GM19468 (cell line): ENCODE measurements around the gene ZNF69.
"Not testable (repeated sequence)": the region's sequence is repeated elsewhere in the genome, so short reads cannot be mapped to it uniquely, and the experiment has no call there.

Source experiments
- ATAC-seq: cut with Tn5 transposase; IDR thresholded peaks from one replicate; pipeline ENCODE4 v1.9.1; 2021; ENCODE audit warnings: mild to moderate bottlenecking, moderate library complexity, moderate number of reproducible peaks; ENCODE audit not compliant: unreplicated experiment; ENCODE audit errors: extremely low read depth

ZNF69 gene

GRCh38 chr19:11887611-11888531 is at the start of gene ZNF69:
Gene ZNF69, plus strand, starts transcription at chr19:11887782. Its CDS starts 142 bp downstream, at chr19:11887924.
- no peak for ATAC-seq

- no peak for ATAC-seq
Measured at GRCh38 chr19:11843722-11844121, 43.9 kb upstream of the ZNF69 start.

GRCh38 chr19:11847615-11848014 is 40.0 kb upstream of the ZNF69 start:
- ATAC-seq: not testable (repeated sequence)

GRCh38 chr19:11848200-11848593 is 39.4 kb upstream of the ZNF69 start:
- no peak for ATAC-seq

DNA sequence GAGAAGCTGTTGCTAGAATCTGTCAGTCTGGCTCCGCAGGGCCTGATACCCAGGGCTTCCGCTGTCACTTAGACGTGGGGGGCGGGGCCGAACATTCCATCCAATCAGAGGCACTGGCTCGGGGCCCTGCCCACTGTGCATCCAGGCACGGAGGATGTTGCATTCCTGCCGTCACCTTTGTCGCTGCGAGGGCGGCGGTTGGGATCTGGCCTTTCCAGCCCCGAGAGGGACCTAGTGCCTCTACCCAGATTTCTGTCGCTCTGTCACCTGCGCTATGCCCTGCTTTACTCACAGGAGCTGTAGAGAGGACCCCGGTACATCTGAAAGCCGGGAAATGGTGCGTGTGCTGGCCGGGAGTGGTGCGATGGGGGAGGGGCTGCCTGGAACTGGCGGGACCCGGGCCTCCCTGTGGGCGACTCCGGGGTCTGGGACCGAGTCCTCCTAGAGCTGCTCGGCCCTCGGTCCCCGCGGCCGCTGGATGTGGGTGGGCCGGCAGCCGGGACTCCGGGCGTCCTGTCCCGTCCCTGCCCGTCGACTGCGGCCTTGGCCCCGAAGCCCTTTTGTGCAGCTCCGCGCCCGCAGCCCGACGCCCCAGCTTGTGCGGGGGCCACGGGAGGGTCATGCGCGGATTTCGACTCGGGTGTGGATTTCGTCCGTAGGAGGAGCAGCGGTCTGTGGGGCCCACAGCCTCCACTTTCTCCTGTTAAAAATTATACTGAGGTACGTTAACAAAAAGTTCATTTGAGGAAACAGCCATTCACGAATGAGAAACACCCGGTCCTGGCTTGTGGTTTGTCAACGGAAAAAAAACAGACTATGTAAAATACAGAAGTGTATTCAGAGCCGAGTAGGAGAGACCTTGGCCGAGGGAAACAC is 38.8 kb upstream of the ZNF69 start, which contains the start of gene ZNF439:
Gene ZNF439, plus strand, starts transcription at position 133 of the 876 bp plus-strand sequence. Its CDS starts 142 bp downstream, at position 275.
- ATAC-seq: no peak

GRCh38 chr19:11850289-11850688 is 37.3 kb upstream of the ZNF69 start:
- not testable (repeated sequence) for ATAC-seq

DNA sequence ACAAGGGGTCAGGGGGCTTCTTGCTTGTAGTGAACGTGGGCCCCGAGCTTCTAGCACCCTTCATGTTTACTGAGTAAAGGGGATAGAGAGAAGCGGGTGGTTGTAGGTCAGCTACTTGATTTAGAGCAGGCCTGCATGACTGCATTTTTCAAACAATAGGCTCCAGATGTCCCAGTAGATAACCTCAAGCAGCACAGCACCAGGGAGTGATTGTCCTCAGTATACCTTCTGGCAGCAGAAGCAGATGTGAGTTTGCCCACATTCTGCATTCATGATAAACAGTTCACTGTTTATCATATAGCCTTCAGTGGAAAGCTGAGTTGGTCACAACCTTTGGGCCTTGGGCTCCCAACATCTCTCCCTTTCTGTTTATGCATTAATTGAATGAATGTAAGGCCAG is 34.2 kb upstream of the ZNF69 start:
- ATAC-seq: no peak

DNA sequence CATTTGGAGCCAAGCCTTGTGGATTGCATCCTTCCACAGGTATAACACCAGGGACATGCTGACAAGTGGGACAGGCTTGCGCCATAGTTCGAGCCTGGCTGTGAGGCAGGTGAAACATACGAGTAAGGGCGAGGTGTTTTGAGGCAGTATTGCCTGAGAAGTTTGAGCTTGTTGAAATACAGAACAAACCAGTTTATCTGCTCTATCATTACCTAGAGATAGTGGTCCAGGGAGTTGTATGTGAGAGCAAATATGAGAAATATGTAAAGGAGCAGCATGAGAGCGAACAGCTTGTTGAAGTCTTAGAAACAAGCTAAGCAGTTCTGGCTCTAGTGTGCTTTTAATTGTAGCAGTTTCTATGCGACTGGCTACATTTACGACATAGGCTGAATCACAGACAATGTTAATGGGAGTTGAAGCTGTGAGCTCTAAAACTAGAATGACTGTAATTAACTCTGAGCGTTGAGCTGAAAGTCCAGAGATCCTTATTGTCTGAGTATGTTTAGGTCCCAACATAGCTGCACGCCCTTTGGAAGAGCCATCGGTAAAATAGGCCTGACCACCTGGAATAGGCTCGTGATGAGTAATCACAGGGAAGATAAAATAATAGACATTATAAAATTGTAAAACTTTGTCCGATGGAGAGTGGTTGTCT is 30.9 kb upstream of the ZNF69 start:
- ATAC-seq: no peak

- ATAC-seq: no peak
Measured at GRCh38 chr19:11860721-11861120, 26.9 kb upstream of the ZNF69 start.

GRCh38 chr19:11861301-11861700 is 26.3 kb upstream of the ZNF69 start:
- ATAC-seq: no peak

DNA sequence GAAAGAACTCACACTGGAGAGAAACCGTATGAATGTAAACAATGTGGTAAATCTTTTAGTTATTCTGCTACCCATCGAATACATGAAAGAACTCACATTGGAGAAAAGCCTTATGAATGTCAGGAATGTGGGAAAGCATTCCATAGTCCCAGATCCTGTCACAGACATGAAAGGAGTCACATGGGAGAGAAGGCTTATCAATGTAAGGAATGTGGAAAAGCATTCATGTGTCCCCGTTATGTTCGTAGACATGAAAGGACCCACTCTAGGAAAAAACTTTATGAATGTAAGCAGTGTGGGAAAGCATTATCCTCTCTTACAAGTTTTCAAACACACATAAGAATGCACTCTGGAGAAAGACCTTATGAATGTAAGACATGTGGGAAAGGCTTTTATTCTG is 19.8 kb upstream of the ZNF69 start:
- ATAC-seq: not testable (repeated sequence)

- ATAC-seq: no peak
Measured at GRCh38 chr19:11868188-11868587, 19.4 kb upstream of the ZNF69 start.

DNA sequence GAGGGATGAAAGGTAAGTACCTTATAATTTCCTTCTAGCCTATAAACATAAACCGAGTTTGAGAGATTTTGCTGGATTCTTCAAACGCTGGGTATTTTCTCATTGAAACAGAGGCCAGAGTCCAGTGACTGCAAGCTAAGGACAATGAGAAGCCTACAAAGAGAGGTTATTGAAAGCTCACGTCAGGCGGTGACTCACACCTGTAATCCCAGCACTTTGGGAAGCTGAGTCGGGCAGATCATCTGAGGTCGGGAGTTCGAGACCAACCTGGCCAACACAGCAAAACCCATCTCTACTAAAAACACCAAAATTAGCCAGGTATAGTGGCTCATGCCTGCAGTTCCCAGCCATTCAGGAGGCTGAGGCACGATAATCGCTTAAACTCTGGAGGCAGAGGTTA is 15.0 kb upstream of the ZNF69 start:
- no peak for ATAC-seq

GRCh38 chr19:11873762-11874161 is 13.8 kb upstream of the ZNF69 start:
- no peak for ATAC-seq

DNA sequence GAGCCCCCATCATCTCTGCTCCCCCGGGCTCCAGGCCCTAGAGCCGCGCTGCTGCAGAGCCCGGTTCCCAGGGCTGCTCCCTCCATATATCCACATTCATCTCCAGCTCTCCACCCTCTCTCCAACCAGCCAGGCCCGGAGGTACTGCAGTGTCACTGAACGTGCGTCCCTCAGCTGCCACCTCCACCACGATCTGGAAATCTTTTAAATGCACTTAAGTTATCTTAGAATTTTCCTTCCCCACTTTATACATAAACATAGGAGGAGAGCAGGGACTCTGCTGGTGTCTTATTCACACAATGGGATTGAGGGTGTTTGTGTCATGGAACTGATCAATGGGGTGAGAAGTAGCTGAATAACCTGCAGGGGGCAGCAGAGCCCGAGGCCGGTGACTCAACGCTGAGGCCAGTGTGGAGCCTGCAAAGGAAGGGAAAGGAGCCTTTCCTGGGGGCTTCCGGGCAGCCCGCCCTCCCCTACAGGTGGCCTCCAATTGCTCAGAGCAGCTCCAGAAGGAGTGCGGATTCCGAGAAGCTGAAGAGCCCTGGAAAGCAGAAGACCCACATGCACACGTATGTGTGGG is 7.8 kb upstream of the ZNF69 start:
- not testable (repeated sequence) for ATAC-seq

DNA sequence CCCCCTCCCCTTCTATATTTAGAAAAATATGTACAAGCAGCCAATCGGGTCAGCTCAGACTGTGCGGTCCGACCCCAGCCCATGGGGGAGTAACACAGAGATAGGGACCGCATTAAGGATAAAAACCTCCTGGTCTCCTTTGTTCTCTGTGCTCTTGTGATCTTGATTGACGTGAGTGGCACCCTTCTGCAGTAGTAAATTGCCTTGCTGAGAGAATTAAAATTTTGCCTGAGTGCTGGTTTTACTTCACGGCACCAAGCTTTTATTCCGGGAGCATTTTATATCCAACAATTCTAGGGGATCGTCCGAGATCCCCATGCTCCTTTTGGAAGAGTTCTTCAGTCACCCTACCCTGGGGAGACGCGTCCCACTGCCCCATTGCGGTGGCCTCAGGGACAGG is 7.0 kb upstream of the ZNF69 start:
- ATAC-seq: no peak

DNA sequence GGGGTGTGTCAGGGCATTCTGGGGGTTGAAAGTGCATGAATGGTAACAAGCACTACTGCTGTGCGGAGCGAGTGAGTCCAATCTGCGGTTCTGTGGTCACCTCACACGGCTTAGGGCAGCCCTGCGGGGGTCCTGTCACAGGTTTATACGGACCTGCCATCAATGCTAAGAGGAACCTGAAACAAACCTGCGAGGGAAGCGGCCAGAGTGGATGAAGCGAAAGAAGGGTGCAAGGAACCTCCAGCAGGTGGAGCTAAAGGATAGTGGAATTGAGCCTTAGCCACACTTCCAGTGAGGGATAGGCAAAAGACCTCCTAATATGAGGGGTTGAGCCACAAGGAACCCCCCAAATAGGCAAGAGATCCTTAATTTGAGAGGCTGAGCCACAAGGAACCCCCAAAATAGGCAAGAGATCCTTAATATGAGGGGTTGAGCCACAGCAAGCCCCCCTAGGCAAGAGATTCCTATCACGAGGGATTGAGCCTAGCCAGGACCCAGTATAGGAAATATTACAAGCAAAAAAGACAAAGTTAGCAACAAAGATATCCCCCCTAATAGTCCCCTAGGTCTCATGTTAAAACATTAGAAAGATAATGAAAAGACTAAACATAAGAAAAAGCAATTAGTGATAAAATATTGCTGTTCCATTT is 6.3 kb upstream of the ZNF69 start:
- ATAC-seq: no peak

GRCh38 chr19:11882606-11883005 is 5.0 kb upstream of the ZNF69 start:
- no peak for ATAC-seq

GRCh38 chr19:11887234-11887610 is 360 bp upstream of the ZNF69 start:
- ATAC-seq: no peak

- ATAC-seq: not testable (repeated sequence)
Measured at GRCh38 chr19:11889901-11890300, 2.3 kb downstream of the ZNF69 start.
